Suprapubic skin (tissue), 4 donors: Measurements from ENCODE around the gene DDX1. TPM values are rescaled to one million over a fixed set of nuclear protein-coding genes. Genes with fewer than 3 reads are reported as not detected.

Experiments
- DNase-seq, 2 donors: peaks; one replicate each; pipeline ENCODE4 v3.0.0-alpha.2; 2019; ENCODE audit warnings: low spot score in 2 of 2
- H3K27ac ChIP-seq: fragments of 200-600 bp; sonication (generic); one replicate; pipeline ENCODE4 v1.5.1; 2019
- H3K27me3 ChIP-seq: fragments of 200-600 bp; sonication (generic); one replicate; pipeline ENCODE4 v1.5.1; 2019
- H3K36me3 ChIP-seq: fragments of 200-600 bp; sonication (generic); one replicate; pipeline ENCODE4 v1.5.1; 2019
- H3K4me1 ChIP-seq: fragments of 200-600 bp; sonication (generic); one replicate; pipeline ENCODE4 v1.5.1; 2019
- H3K4me3 ChIP-seq: fragments of 200-600 bp; sonication (generic); one replicate; pipeline ENCODE4 v1.5.1; 2019; ENCODE audit warnings: mild to moderate bottlenecking
- H3K9me3 ChIP-seq: fragments of 200-600 bp; sonication (generic); one replicate; pipeline ENCODE4 v1.5.1; 2019
- CTCF ChIP-seq, 2 donors: fragments of 200-600 bp in 1 of 2; fragments of 450-650 bp in 1 of 2; sonication (generic) in 1 of 2; IDR thresholded peaks; one replicate each; pipeline ENCODE4 v1.5.1; 2016 to 2019; ENCODE audit warnings: antibody characterized with exemption in 2 of 2, mild to moderate bottlenecking in 1 of 2, moderate library complexity in 1 of 2
- EP300 ChIP-seq: sonication (generic); formaldehyde crosslinking; IDR thresholded peaks from one replicate; pipeline ENCODE4 v1.6.1; 2017; ENCODE audit warnings: antibody characterized with exemption
- POLR2A ChIP-seq, 2 donors: fragments of 450-650 bp; IDR thresholded peaks; one replicate each; pipeline ENCODE4 v1.6.1; 2017; ENCODE audit warnings: antibody characterized with exemption in 2 of 2, mild to moderate bottlenecking in 2 of 2, moderate library complexity in 2 of 2
- POLR2AphosphoS5 ChIP-seq, 3 donors: sonication (generic); formaldehyde crosslinking; IDR thresholded peaks; one replicate each; pipeline ENCODE4 v1.6.1; 2017; ENCODE audit warnings: antibody characterized with exemption in 3 of 3
- WGBS: methylation state at CpG from one replicate; pipeline ENCODE4 v1.1.5; 2018; 5-methylcytosine and 5-hydroxymethylcytosine counted together
- total RNA-seq, 4 donors: library from RNA; depleted of rRNA; stranded (reverse); fragments of >200 nt; gene quantifications; one replicate each; pipeline ENCODE4 v1.1.0, GENCODE V29; 2016

The DDX1 gene
- total RNA-seq, 4 donors from 2014 or later, result 40.9 to 62.1 (median 51.8) TPM

GRCh38 chr2:15670469-15670868, 78.8 kb downstream of the DDX1 start:
- TF ChIP-seq EP300 (no peak), POLR2AphosphoS5 (IDR thresholded peaks at IDR 0.05) (no peak), CTCF (IDR thresholded peaks at IDR 0.05) (no peak), POLR2A (IDR thresholded peaks at IDR 0.05) (no peak)

GRCh38 chr2:15670981-15671380, 79.3 kb downstream of the DDX1 start:
- peaks cover 18% of the 10 kb centered on the region for H3K4me1 ChIP-seq
- H3K4me3 ChIP-seq, result no peak overlapping the region
- no peaks in the 10 kb centered on the region for H3K9me3 ChIP-seq
- WGBS, result 77% methylated on average over 2 of the region's 2 CpGs
- TF ChIP-seq EP300, result no peak
- no peak for TF ChIP-seq POLR2AphosphoS5 (IDR thresholded peaks at IDR 0.05)
- no peak for TF ChIP-seq CTCF (IDR thresholded peaks at IDR 0.05)
- no peak for TF ChIP-seq POLR2A (IDR thresholded peaks at IDR 0.05)
- H3K27me3 ChIP-seq, result peaks cover 4% of the 10 kb centered on the region
- H3K36me3 ChIP-seq, result no peaks in the 10 kb centered on the region
- DNase-seq, result no peak
- H3K27ac ChIP-seq, result no peak overlapping the region

More at GRCh38 chr2:15670469-15670868, 78.8 kb downstream of the DDX1 start:
- Histone ChIP-seq H3K4me1 (peaks cover 18% of the 10 kb centered on the region), H3K9me3 (no peaks in the 10 kb centered on the region), H3K4me3 (no peak overlapping the region), H3K36me3 (no peaks in the 10 kb centered on the region), H3K27me3 (peaks cover 4% of the 10 kb centered on the region), H3K27ac (no peak overlapping the region)
- no peak for DNase-seq
- 91% methylated on average over 1 of the region's 1 CpG for WGBS

GRCh38 chr2:15671409-15671808, 79.7 kb downstream of the DDX1 start:
- no peak for TF ChIP-seq POLR2A (IDR thresholded peaks at IDR 0.05)
- no peak for TF ChIP-seq CTCF (IDR thresholded peaks at IDR 0.05)
- no peak for TF ChIP-seq POLR2AphosphoS5 (IDR thresholded peaks at IDR 0.05)
- no peak for TF ChIP-seq EP300
- Histone ChIP-seq H3K36me3 (no peaks in the 10 kb centered on the region), H3K4me1 (peaks cover 18% of the 10 kb centered on the region), H3K9me3 (no peaks in the 10 kb centered on the region), H3K27ac (no peak overlapping the region), H3K4me3 (no peak overlapping the region), H3K27me3 (peaks cover 4% of the 10 kb centered on the region)
- DNase-seq, result no peak

GRCh38 chr2:15671842-15672815, 80.5 kb downstream of the DDX1 start:
- H3K9me3 ChIP-seq, result no peaks in the 10 kb centered on the region
- 92% methylated on average over 9 of the region's 9 CpGs for WGBS
- H3K4me3 ChIP-seq, result no peak overlapping the region
- H3K27me3 ChIP-seq, result peaks cover 4% of the 10 kb centered on the region
- no peak for DNase-seq
- TF ChIP-seq POLR2AphosphoS5 (IDR thresholded peaks at IDR 0.05) (no peak), CTCF (IDR thresholded peaks at IDR 0.05) (no peak), EP300 (no peak), POLR2A (IDR thresholded peaks at IDR 0.05) (no peak)
- no peaks in the 10 kb centered on the region for H3K36me3 ChIP-seq
- H3K4me1 ChIP-seq, result peaks cover 11% of the 10 kb centered on the region
- H3K27ac ChIP-seq, result no peak overlapping the region
